HCT116 (cell line): Measurements from ENCODE around the gene RCAN3. TPM values are rescaled to one million over a fixed set of nuclear protein-coding genes. Genes with fewer than 3 reads are reported as not detected.

ENCODE experiments used
- ATAC-seq: fragments of 200-7000 bp; cut with Tn5 transposase; 2 replicates; pipeline ENCODE4 v1.9.1; 2020; ENCODE audit warnings: mild to moderate bottlenecking, moderate library complexity
- BruUV-seq: library from RNA; stranded (reverse); fragments of 400-500 nt; replicated peaks from 2 replicates; lab custom pipeline; 2021; lab: Mats Ljungman, UMichigan
- CTCF ChIA-PET: fragments of 300-600 bp; sonication (Branson Sonifier 250); formaldehyde crosslinking; loops from one replicate; lab custom pipeline; 2021; ENCODE audit warnings: antibody characterized with exemption; lab: Charles Lee
- POLR2A ChIA-PET: fragments of 300-600, 350-600 bp; sonication (Branson Sonifier 250); formaldehyde crosslinking; loops from one replicate; lab custom pipeline; 2021; ENCODE audit warnings: antibody characterized with exemption; lab: Charles Lee
- RAD21 ChIA-PET, 2 experiments: fragments of 300-600 bp; sonication (Branson Sonifier 250); formaldehyde crosslinking; loops; one replicate each; lab custom pipeline; 2023; ENCODE audit warnings: low total read pairs in 2 of 2; ENCODE audit not compliant: uncharacterized antibody in 2 of 2, unreplicated experiment in 2 of 2, low non-redundant PET in 1 of 2; lab: Charles Lee
- DNase-seq: peaks from one replicate; pipeline ENCODE4 v3.0.0-alpha.2; 2010; ENCODE audit warnings: low read depth, low spot score
- H2AFZ ChIP-seq: fragments of 200-600 bp; shearing (Covaris generic), sonication (generic); 2 replicates; pipeline ENCODE4 v1.6.1; 2017; ENCODE audit warnings: low read depth, mixed run types, mixed read lengths, antibody characterized with exemption, low read length; ENCODE audit not compliant: poor library complexity, severe bottlenecking
- H3K27ac ChIP-seq: 2 replicates; pipeline ENCODE4 v1.5.1; 2012; ENCODE audit warnings: low read depth, low read length
- H3K27me3 ChIP-seq: fragments of 200-600 bp; sonication (generic); 2 replicates; pipeline ENCODE4 v1.6.1; 2016; ENCODE audit warnings: mixed run types, low read length, mixed read lengths; ENCODE audit not compliant: insufficient read depth
- H3K36me3 ChIP-seq, 2 experiments: fragments of 200-500 bp in 1 of 2; fragments of 200-600 bp in 1 of 2; sonication (Bioruptor generic) in 1 of 2; sonication (generic) in 1 of 2; 2 replicates each; pipeline versions ENCODE4 v1.5.1 to v1.6.1; 2014 to 2016; ENCODE audit warnings: low read length in 2 of 2, inconsistent platforms in 1 of 2, mixed read lengths in 1 of 2, mixed run types in 1 of 2; ENCODE audit not compliant: insufficient read depth in 2 of 2, control insufficient read depth in 1 of 2
- H3K4me1 ChIP-seq, 2 experiments: fragments of 200-600 bp in 1 of 2; sonication (generic) in 1 of 2; 2 replicates each; pipeline versions ENCODE4 v1.5.1 to v1.6.1; 2012 to 2017; ENCODE audit warnings: low read length in 2 of 2, inconsistent platforms in 1 of 2, mild to moderate bottlenecking in 1 of 2, mixed read lengths in 1 of 2, mixed run types in 1 of 2, moderate library complexity in 1 of 2; ENCODE audit not compliant: insufficient read depth in 2 of 2, control insufficient read depth in 1 of 2
- H3K4me2 ChIP-seq: fragments of 200-600 bp; sonication (generic); 2 replicates; pipeline ENCODE4 v1.6.1; 2017; ENCODE audit warnings: mixed run types, low read length, mixed read lengths
- H3K4me3 ChIP-seq, 2 experiments: fragments of 200-600 bp in 1 of 2; sonication (generic) in 1 of 2; replicated peaks in 1 of 2; 2 replicates each; pipeline ENCODE4 v1.5.1; 2011 to 2016; ENCODE audit warnings: low read length in 2 of 2, control low read depth in 1 of 2, low read depth in 1 of 2, mild to moderate bottlenecking in 1 of 2, mixed read lengths in 1 of 2, mixed run types in 1 of 2
- H3K79me2 ChIP-seq: fragments of 200-600 bp; sonication (generic); 2 replicates; pipeline ENCODE4 v1.6.1; 2017; ENCODE audit warnings: mild to moderate bottlenecking, mixed run types, low read length, moderate library complexity, mixed read lengths; ENCODE audit not compliant: insufficient read depth
- H3K9ac ChIP-seq: fragments of 200-600 bp; sonication (generic); 2 replicates; pipeline ENCODE4 v1.6.1; 2016; ENCODE audit warnings: low read length, mixed read lengths
- H3K9me2 ChIP-seq: fragments of 200-600 bp; sonication (generic), shearing (Covaris generic); 2 replicates; pipeline ENCODE4 v1.6.1; 2017; ENCODE audit warnings: mixed run types, mild to moderate bottlenecking, moderate library complexity; ENCODE audit not compliant: insufficient read depth
- H3K9me3 ChIP-seq, 2 experiments: fragments of 200-500 bp in 1 of 2; fragments of 200-600 bp in 1 of 2; sonication (Bioruptor generic) in 1 of 2; sonication (generic) in 1 of 2; 2 replicates each; pipeline ENCODE4 v1.6.1; 2014 to 2017; ENCODE audit warnings: low read length in 2 of 2, mixed read lengths in 2 of 2, inconsistent platforms in 1 of 2, low read depth in 1 of 2, mild to moderate bottlenecking in 1 of 2, mixed run types in 1 of 2, moderate library complexity in 1 of 2; ENCODE audit not compliant: control insufficient read depth in 1 of 2, insufficient read depth in 1 of 2
- H4K20me1 ChIP-seq: fragments of 200-600 bp; sonication (generic), shearing (Covaris generic); 2 replicates; pipeline ENCODE4 v1.6.1; 2017; ENCODE audit warnings: mixed run types, mild to moderate bottlenecking, moderate library complexity; ENCODE audit not compliant: insufficient read depth
- POLR2AphosphoS5 ChIP-seq: IDR thresholded peaks from 2 replicates; pipeline ENCODE4 v1.6.1; 2011; ENCODE audit warnings: mild to moderate bottlenecking, low read depth, low read length, moderate library complexity
- TCF7L2 ChIP-seq: IDR thresholded peaks from 2 replicates; pipeline ENCODE4 v1.7.0; 2011; ENCODE audit warnings: borderline replicate concordance, inconsistent platforms; ENCODE audit not compliant: insufficient read depth, insufficient read length; ENCODE audit errors: extremely low read depth
- ZNF274 ChIP-seq: fragments of 200-500 bp; sonication (Bioruptor generic); IDR thresholded peaks from 2 replicates; pipeline ENCODE4 v1.6.1; 2014; ENCODE audit warnings: mild to moderate bottlenecking, low read depth, low read length, inconsistent platforms
- intact Hi-C: fragments of 100-400 bp; cut with micrococcal nuclease; formaldehyde crosslinking; loops from 2 replicates; pipeline ENCODE4 v1.10.0; 2022
- total RNA-seq: library from RNA; stranded (reverse); gene quantifications from one replicate; pipeline ENCODE4 v1.2.1, GENCODE V29; 2021; ENCODE audit not compliant: unreplicated experiment
- TF ChIP-seq, protein P1 (sequence below): IDR thresholded peaks from 2 replicates; pipeline ENCODE4 v1.6.1; 2012

The RCAN3 gene
- total RNA-seq, 1 experiment from 2014 or later: 13.3 TPM

DNA sequence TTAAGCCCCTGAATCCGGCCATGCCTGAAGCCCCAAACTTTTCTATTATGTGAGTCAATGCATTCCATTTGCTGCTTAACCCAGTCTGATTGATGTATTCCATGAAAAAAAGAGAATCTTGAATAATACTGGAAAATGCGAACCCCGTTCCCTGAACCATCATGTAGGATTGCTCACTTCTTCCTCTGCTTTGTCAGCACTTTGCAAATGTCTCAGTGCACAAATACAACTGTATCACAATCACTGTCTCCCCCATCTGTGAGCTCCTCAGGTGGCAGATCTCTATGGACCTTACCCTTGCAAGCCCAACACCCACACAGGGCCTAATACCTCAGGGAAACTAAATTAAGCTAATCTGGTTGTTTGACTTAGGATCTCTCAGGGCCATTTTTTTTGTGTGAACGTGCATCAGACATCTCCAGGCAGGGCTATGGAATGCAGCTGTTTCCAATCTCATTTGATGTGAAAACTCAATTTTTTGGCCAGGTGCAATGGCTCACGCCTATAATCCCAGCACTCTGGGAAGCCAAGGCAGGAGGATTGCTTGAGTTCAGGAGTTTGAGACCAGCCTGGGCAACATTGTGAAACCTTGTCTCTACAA lies 2.1 kb upstream of the RCAN3 start:
- ChIA-PET POLR2A (no interaction called here), RAD21 (no interaction called here)
- Histone ChIP-seq H3K9ac (no peak overlapping the region), H3K4me3 (no peak overlapping the region; a peak in 1 of 4 replicates), H2AFZ (no peak overlapping the region), H3K9me2 (no peaks in the 10 kb centered on the region), H4K20me1 (no peaks in the 10 kb centered on the region), H3K27me3 (no peaks in the 10 kb centered on the region), H3K4me1 (peaks cover 18 to 29% of the 10 kb centered on the region in 2 experiments)
- no peak for DNase-seq
- intact Hi-C loops: no loop called here
- TF ChIP-seq TCF7L2: no peak
- TF ChIP-seq, all 23 proteins: peak for 0
- Histone ChIP-seq H3K79me2 (no peaks in the 10 kb centered on the region), H3K36me3 (no peaks in the 10 kb centered on the region), H3K9me3 (no peaks in the 10 kb centered on the region), H3K4me2 (peak overlapping the region; percentile 88), H3K27ac (no peak overlapping the region)
- ATAC-seq: no peak
- CTCF ChIA-PET: no interaction called here
- no TSS peak for BruUV-seq

DNA sequence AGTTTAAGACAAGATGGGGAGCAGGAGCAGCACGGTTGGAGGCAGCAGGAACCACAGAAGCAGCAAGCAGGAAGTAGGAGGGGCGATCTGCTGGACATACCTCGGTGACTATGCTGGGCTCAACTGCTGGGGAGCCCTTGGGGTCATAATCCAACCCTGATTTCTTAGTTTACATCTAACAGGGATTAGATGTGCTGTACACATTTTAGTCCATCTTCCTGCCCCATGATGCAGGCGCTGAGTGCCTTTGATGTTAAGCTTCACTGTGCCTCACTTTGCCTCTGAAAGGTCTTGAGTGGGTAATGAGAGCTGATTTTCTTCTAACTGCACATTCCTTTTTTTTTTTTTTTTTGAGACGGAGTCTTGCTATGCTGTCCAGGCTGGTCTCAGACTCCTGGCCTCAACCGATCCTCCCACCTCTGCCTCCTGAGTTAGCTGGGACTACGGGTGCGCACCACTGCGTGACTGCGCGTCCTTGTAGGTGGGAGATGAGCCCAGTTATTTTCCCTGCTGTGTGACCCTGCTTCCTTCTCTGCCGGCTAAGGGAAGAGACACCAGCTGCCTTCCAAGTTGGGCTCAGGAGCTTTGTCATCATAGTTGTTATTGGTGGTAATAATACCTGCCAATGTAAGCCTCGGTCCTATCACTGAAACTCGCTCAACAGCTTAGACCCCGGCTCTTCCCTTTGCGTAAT lies 1.1 kb upstream of the RCAN3 start:
- Histone ChIP-seq H3K9me2 (no peaks in the 10 kb centered on the region), H3K9ac (peak overlapping the region; percentile 84), H3K4me3 (peak overlapping the region; percentile 70 to 78), H3K9me3 (no peaks in the 10 kb centered on the region), H3K27ac (peak overlapping the region; percentile 82), H3K4me1 (peaks cover 18 to 29% of the 10 kb centered on the region in 2 experiments), H4K20me1 (no peaks in the 10 kb centered on the region), H3K36me3 (no peaks in the 10 kb centered on the region), H3K79me2 (no peaks in the 10 kb centered on the region), H3K4me2 (peak overlapping the region; percentile 88), H3K27me3 (no peaks in the 10 kb centered on the region), H2AFZ (no peak overlapping the region)
- ChIA-PET POLR2A (interaction anchor here (0.7 kb wide), 1 partner anchor 27 kb away, joined by 3 read pairs; no protein-coding TSS in a partner anchor), RAD21 (interaction anchor here in 1 of 2 experiments (0.5 kb wide), 1 partner anchor 302 kb away, joined by 3 read pairs; no protein-coding TSS in a partner anchor), CTCF (interaction anchor here (1.3 to 1.5 kb wide), 3 partner anchors 26 to 110 kb away, joined by 3 to 6 read pairs (median 4); no protein-coding TSS in a partner anchor)
- DNase-seq: no peak
- TF ChIP-seq, protein P1, sequence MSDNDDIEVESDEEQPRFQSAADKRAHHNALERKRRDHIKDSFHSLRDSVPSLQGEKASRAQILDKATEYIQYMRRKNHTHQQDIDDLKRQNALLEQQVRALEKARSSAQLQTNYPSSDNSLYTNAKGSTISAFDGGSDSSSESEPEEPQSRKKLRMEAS: no peak
- peak; percentile 68 for TF ChIP-seq POLR2AphosphoS5
- no peak for TF ChIP-seq ZNF274
- TF ChIP-seq TCF7L2: peak; percentile 34
- ATAC-seq: peak; percentile 26
- intact Hi-C loops: no loop called here
- TSS peak; percentile 79 for BruUV-seq
